ENCODE data around the gene GNAO1.

The GNAO1 gene

GRCh38 chr16:56266641-56267607 lies 75.6 kb downstream of the GNAO1 start:
- no peak for DNase-seq

- no peak for DNase-seq
Observed at GRCh38 chr16:56267888-56268287, 76.6 kb downstream of the GNAO1 start.

- DNase-seq: no peak
Observed at GRCh38 chr16:56268799-56269198, 77.5 kb downstream of the GNAO1 start.

- DNase-seq: no peak
Observed at GRCh38 chr16:56269281-56269680, 78.0 kb downstream of the GNAO1 start.

GRCh38 chr16:56269811-56270684 lies 78.8 kb downstream of the GNAO1 start:
- no peak for DNase-seq

- no peak for DNase-seq
Observed at GRCh38 chr16:56270828-56271227, 79.5 kb downstream of the GNAO1 start.

GRCh38 chr16:56272583-56272894 lies 81.2 kb downstream of the GNAO1 start:
- no peak for DNase-seq

GRCh38 chr16:56273615-56274014 lies 82.3 kb downstream of the GNAO1 start:
- DNase-seq: no peak

GRCh38 chr16:56274369-56274768 lies 83.1 kb downstream of the GNAO1 start:
- no peak for DNase-seq

- no peak for DNase-seq
Observed at GRCh38 chr16:56275076-56275475, 83.8 kb downstream of the GNAO1 start.

- no peak for DNase-seq
Observed at GRCh38 chr16:56275801-56276200, 84.5 kb downstream of the GNAO1 start.

- DNase-seq: no peak
Observed at GRCh38 chr16:56277075-56277474, 85.8 kb downstream of the GNAO1 start.

GRCh38 chr16:56278196-56278855 lies 87.0 kb downstream of the GNAO1 start:
- DNase-seq: no peak

- DNase-seq: peak in 3 of 5 donors; percentile 9 to 75 (median 28)
Observed at GRCh38 chr16:56279132-56279531, 87.8 kb downstream of the GNAO1 start.

GRCh38 chr16:56279914-56280313 lies 88.6 kb downstream of the GNAO1 start:
- no peak for DNase-seq

- no peak for DNase-seq
Observed at GRCh38 chr16:56281249-56281805, 90.0 kb downstream of the GNAO1 start.

GRCh38 chr16:56282451-56282850 lies 91.2 kb downstream of the GNAO1 start:
- no peak for DNase-seq

- no peak for DNase-seq
Observed at GRCh38 chr16:56284521-56284920, 93.2 kb downstream of the GNAO1 start.

- no peak for DNase-seq
Observed at GRCh38 chr16:56286809-56287208, 95.5 kb downstream of the GNAO1 start.

GRCh38 chr16:56288019-56288418 lies 96.7 kb downstream of the GNAO1 start:
- no peak for DNase-seq

GRCh38 chr16:56289416-56289815 lies 98.1 kb downstream of the GNAO1 start:
- no peak for DNase-seq

- no peak for DNase-seq
Observed at GRCh38 chr16:56289862-56290261, 98.6 kb downstream of the GNAO1 start.

GRCh38 chr16:56294014-56294413 lies 102.7 kb downstream of the GNAO1 start:
- DNase-seq: no peak
